ENCODE results near the gene SNPH.
"Not testable (repeated sequence)": the region's sequence is repeated elsewhere in the genome, so short reads cannot be mapped to it uniquely, and the experiment has no call there.

The SNPH gene

GRCh38 chr20:1337441-1337840 is 71.3 kb downstream of the SNPH start:
- DNase-seq (ENCODE audit: low read depth in 1 of 2, low spot score in 1 of 2) = no peak

GRCh38 chr20:1338096-1338495 is 72.0 kb downstream of the SNPH start:
- no peak for DNase-seq (ENCODE audit: low read depth in 1 of 2, low spot score in 1 of 2)

GRCh38 chr20:1338801-1339200 is 72.7 kb downstream of the SNPH start:
- no peak for DNase-seq (ENCODE audit: low read depth in 1 of 2, low spot score in 1 of 2)

- DNase-seq (ENCODE audit: low read depth in 1 of 2, low spot score in 1 of 2) = no peak
These were observed 75.6 kb downstream of the SNPH start for GRCh38 chr20:1341561-1342265.

GRCh38 chr20:1343446-1344124 is 77.5 kb downstream of the SNPH start:
- DNase-seq (ENCODE audit: low read depth in 1 of 2, low spot score in 1 of 2) = not testable (repeated sequence)

- DNase-seq (ENCODE audit: low read depth in 1 of 2, low spot score in 1 of 2) = no peak
These were observed 79.1 kb downstream of the SNPH start for GRCh38 chr20:1345030-1345755.

GRCh38 chr20:1345756-1346093 is 79.6 kb downstream of the SNPH start:
- no peak for DNase-seq (ENCODE audit: low read depth in 1 of 2, low spot score in 1 of 2)

GRCh38 chr20:1346315-1346969 is 80.3 kb downstream of the SNPH start:
- DNase-seq (ENCODE audit: low read depth in 1 of 2, low spot score in 1 of 2) = no peak

GRCh38 chr20:1353956-1354355 is 87.9 kb downstream of the SNPH start:
- no peak for DNase-seq (ENCODE audit: low read depth in 1 of 2, low spot score in 1 of 2)

GRCh38 chr20:1357921-1358671 is 92.0 kb downstream of the SNPH start:
- peak in 1 of 2 donors; percentile 48 for DNase-seq (ENCODE audit: low read depth in 1 of 2, low spot score in 1 of 2)

All from activated CD4-positive, alpha-beta T cell treated with anti-CD3 and anti-CD28 coated beads, Interleukin-2, amount 50 U/mL, for 24 hours (primary cell).